ENCODE data around the gene FBXW7.

Gene FBXW7

DNA sequence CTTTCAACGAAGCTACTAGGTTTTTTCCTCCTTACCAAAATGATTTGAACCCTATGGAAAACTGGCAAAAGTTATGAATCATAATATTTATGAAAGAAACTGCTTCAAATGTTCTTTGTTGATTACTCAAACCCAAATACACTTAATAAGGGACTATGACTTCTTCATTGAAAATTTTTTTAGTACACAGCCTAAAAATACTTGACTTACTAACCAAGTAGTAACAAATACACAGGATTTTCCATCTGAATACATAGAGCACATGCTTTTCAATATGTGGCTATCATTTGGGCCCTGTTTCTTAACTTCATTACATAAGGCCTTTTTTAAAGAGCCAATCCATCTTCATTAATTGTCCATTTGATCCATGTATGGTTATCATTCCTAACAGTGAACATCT, 171.5 kb downstream of the FBXW7 start:
- DNase-seq, result no peak

DNA sequence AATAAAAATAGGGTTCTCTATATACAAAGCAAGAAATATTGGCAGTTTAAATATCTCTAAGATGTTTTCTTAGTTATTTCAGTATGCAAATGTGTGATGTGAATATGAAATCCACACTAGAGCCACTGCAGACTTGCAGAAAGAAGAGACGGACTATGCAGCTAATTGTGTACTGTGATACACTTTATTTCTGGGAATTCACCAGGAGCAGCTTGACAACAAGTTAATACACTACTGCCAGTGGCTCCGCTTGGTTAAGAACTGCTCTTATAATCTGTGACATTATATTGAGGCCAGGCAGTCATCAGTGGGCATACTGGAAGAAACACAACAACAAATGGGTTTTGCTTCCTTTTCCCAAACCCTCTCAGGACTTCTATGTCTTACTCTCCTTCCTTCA, 172.0 kb downstream of the FBXW7 start:
- no peak for DNase-seq

DNA sequence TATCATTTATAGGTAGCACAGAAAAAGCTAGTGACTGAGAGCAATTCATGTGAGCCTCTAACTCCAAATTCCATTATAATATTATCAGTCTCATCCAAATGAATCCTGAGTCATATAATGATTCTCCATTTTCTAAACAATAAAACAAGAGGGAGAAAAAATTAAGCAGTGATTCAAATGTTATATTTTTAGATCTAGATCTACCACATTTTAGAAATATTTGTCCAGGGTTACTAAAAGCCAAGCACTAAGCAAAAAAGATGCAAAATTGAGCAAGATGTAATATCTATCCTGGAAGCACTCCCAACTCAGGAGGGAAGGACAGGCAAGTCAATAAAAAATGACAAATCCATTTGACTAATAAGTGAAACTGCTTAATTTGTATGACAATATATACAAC, 172.8 kb downstream of the FBXW7 start:
- DNase-seq, result no peak

DNA sequence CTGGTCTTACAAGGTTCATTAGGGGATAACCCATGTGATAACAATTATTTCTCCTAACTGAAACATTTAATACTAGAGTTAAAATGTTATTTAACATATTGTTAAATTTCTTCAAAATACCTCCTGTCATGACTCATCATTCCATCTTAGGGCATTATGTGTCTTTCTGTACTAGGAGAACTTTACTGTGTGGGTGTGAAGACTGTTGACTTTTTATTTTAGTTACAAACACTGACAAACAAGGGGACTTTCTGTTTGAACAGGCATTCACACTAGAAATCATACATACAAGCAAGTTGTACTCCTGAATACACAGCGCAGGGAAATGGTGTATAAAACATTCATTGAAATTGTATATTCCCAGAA, 175.9 kb downstream of the FBXW7 start:
- DNase-seq, result no peak

DNA sequence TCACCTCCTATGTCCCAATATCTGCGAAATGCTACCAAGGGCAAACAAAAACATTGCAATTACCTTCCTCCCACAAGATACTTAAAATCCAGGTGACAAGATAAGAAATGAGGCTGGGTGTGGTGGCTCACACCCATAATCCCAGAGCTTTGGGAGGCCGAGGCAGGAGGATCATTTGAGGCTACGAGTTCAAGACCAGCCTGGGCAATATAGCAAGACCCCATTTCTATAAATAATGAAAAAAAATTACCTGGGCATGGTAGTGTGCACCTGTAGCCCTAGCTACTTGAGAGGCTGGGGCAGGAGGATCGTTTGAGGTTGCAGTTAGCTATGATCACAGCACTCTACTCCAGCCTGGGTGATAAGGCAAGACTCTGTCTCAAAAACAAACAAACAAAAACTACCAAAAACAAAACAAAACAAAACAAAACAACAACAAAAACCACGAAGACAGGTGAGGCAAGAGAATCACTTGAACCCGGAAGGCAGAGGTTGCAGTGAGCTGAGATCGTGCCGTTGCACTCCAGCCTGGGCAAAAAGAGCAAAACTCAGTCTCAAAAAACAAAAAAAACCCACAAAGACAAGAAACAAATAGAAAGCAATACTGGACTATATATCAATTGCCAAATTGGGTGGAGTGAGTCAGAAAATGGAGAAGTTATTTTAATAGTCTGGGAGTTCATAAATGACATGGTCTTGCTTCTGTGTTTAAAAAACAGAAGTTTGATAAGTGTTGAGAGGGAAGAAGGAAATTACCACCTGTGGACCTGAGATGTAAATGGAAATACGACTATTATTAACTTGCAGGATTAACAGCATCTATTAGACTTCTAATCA, 176.5 kb downstream of the FBXW7 start:
- no peak for DNase-seq

DNA sequence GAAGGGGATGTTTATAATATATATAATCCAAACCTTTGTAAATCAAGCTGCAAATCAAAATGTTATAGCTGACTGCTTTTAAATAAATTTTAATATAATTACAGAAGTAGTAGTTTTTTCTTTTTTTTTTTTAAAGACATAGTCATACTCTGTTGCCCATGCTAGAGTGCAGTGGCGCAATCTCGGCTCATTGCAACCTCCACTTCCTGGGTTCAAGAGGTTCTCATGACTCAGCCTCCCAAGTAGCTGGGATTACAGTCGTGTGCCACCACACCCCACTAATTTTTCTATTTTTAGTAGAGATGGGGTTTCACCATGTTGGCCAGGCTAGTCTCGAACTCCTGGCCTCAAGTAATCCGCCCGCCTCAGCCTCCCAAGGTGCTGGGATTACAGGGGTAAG, 178.7 kb downstream of the FBXW7 start:
- no peak for DNase-seq

DNA sequence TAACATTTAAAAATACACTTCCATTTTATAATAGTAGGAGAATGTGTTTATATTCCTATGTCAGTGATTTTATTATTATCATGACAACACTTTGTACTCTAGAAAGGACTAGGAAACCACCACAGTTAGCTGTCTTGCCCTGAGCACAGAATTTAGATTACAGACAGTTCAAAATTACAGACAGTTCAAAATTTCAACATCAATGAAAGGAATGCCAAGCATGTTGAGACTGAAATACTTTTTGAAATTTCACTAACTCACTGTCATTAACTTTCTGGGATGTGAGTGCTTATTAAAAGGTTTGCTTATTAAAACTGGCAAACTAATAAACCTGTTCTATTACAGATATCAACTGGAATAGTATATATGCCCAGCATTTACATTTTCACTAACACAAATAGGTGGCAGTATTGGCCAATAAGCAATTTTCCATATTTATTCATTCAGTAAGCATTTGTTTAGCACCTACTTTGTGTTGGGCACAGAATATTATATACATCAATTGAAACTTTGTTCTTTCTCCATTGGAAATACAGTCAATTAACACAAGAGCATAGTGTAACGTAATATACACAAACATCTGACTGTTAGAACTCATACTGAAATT, 179.4 kb downstream of the FBXW7 start:
- no peak for DNase-seq

DNA sequence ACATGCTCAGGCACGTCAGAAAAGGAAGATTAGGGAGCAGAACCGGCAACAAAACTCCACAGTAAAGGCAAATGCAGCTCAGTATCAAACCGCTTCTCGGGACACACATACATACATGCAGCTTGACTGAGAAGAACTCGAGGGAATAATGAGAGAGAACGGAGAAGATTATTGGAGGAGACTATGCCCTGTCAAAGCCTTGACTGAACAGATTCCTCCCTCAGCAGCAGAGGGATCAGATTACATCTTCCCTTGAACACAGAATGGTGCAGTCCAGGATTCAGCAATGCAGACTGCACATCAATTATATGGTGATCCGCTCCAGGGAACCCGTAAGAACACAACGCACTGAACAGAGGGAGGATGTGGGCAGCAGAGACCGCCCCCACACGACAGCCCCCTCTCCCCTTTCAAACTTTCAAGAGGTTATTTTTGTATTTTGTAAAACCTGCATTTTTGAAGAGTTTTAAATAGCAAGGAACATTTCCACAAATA, 183.2 kb downstream of the FBXW7 start:
- DNase-seq, result no peak

DNA sequence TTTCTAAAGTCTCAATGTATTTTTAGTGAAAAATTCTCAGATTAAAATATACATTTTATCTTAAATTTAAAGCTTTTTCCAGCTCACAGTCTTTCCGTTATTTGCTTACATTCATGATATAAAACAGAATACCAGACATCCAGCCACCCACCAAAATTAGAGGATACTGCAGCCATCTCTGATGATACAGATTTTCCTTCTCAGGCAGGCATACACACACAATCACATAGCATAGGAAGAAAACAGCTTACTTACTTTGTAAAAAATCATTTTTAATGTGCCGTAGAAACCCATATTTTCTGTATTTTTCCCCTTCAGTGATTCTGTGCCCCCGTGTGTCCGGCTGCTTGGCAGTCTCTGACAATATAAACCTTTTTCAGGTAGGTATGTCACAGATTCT, 183.7 kb downstream of the FBXW7 start:
- DNase-seq, result no peak

DNA sequence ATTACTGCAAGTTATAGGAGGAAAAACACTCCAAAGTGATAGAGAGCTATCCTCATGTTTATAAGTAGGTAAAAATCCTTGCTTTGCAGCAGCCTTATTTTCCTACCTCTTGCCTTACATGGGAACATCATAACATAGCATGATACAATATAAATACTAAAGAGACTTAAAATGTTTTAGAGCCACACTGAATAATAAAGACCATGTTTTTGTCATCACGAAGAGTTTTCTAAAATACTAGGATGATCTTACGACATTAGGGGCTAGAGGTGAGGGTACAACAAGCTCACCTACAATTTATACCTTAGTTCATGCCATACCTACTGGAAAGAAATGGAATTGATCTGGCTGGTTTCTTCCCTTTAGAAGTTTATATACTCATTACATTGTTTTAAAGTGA, 184.8 kb downstream of the FBXW7 start:
- no peak for DNase-seq

DNA sequence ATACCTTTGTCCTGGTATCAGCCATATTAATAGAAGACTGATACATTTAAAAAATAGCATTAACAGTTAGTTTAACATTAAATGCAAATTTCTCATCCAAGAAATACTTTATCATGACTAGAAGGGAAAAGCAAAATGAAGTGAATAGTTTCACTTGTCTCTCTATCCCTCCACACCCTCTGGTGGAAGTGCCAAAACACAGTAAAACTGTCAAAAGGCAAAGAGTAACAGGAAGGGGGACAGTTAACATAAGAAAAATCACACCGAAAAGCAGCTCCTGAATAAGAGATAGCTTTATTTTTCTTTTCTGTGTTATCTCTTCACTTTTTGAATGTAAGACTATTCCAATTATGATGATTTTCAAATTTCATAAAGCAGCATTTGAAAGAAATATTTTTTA, 187.2 kb downstream of the FBXW7 start:
- DNase-seq, result no peak

DNA sequence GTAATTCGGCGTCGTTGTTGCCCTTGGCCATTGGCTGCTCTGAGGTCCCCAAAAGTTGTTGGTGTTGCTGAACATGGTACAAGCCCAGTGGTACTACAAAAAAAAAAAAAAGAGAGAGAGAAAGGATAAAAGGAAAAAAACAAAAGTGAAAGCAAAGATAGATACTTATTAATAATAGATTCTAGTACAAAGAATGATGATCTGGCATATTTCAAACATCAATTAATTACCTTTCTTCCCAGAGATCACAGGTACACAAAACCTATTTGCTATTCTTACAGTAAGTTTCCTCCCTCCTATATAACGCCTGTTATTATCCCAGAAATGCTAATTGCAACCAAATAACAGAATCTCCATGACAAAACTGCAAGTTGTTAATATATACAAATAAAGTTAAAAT, 188.9 kb downstream of the FBXW7 start:
- no peak for DNase-seq

DNA sequence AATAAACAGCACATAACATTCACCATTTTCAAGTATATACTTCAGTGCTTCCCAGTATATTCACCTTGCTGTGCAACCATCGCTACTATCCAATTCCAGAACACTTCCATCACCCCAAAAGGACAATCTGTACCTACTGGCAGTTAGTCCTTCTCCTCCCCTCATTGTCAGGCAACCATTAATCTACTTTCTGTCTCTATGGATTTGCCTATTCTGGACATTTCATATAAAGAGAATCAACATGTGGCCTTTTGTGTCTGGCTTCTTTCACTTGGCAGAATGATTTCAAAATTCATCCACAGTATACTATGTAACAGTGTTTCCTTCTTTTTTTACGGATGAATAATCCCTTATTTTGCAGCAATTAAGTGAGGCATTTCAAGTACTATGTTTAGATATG, 189.4 kb downstream of the FBXW7 start:
- DNase-seq, result no peak

DNA sequence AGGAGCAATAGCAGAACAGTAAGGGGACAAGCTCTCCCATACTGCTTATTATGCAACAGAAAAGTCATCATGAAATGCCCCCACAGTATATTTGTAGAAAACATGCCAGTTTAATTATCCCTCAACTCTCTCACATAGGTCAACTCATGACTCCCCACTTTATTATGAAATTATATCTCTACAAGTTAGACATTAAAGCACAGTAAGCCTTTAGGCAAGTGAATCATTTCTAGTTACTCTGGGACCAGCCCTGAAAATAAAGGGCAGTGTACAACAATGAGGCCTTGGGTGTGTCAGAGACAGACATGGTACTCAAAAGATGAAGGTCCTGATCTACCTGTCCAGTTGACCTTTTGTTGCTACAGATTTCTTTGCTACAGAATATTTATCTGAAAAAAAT, 191.9 kb downstream of the FBXW7 start:
- no peak for DNase-seq

DNA sequence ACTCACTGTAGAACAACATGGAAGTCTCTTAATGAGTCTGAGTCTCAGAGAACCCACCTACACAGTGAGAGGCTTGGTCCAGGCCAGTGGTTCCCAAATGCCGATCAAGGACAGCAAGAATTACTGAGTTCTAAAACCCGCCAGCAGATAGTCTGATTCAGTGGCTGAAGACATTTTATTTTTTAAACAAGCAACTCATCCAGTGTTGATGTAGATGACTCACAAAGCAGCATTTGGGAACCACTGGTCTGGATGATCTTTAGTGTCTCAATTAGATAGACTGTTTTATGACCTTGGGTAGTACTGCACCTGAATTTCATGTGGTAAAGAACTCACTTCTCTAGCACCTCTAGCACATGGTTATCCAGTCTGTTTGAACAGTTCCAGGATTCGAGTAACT, 193.6 kb downstream of the FBXW7 start:
- DNase-seq, result no peak

DNA sequence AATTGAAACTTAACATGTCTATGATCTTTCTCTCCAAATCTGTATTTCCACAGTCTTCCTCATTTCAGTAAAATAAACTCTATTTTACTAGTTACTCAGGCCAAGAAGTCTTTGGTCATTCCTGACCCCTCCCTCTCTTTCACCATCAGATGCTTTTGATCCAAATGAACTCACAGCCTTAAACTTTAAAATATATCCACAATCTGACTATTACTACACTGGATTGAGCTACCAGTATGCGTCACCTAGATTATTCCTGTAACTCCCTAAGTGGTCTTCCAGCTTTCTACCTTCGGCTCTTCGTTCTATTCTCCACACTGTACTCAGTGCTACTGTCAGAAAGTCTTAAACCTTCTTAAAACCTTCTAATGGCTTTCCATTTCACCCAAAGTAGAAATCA, 195.1 kb downstream of the FBXW7 start:
- no peak for DNase-seq

DNA sequence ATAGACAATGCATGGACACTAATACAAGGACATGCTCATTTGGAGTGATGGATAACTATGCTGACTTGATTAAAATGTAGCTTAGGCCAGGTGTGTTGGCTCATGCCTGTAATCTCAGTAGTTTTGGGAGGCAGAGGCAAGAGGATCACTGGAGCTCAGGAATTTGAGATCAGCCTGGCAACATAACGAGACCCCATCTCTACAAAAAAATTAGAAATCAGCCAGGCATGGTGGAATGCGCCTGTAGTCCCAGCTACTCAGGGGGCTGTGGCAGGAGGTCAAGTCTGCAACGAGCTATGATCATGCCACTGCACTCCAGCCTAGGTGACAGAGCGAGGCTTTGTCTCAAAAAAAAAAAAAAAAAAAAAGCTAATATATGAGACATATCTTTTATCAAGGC, 196.3 kb downstream of the FBXW7 start:
- no peak for DNase-seq

DNA sequence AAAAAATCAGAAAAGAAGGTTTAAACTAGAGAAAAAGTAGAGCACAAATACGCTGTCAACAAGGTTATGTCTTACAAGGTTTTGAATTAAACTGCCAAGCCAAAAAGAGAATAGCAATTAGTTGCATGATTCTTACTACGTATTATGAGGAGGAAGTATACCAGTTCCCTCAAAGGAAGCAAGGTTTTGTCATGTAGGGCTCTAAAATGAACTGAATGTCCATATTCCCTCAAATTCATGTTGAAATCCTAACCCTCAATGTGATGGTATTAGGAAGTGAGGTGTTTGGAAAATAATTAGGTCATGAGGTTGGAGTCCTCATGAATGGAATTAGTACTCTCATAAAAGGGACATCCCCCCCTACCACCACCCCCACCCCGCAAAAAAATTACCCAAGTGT, 201.0 kb downstream of the FBXW7 start:
- DNase-seq, result no peak

DNA sequence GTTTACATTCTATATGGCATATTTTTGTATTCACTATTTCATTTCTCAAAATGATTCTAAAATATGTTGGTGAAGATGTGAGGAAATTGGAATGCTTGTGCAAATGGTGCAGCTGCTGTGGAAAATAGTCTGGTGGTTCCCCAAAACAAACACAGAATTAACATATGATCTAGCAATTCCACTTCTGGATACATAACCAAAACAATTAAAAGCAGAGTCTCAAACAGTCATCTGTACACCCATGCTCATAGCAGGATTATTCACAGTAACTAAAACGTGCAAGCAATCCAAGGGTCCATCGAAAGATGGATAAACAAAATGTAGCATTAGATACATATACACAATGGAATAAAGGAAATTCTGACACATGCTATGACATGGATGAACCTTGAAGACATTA, 204.8 kb downstream of the FBXW7 start:
- DNase-seq, result no peak

DNA sequence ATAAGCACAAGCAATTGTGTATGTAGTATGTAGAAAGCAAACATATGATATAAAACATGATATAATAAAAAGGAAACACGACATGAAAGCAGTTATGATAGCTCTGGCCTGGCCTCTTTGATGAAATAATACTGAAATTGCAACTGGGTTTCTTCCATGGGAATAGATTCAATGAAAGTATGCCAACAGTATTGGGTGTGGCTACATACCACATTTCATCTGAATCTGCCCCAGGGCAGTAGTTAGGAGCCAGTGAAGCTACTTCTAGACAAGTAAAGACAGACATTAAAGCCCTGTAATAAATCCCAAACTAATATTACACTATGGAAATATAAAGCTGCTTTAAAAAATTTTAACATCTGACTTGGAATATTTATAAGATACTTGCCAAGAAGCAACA, 207.3 kb downstream of the FBXW7 start:
- DNase-seq, result no peak

DNA sequence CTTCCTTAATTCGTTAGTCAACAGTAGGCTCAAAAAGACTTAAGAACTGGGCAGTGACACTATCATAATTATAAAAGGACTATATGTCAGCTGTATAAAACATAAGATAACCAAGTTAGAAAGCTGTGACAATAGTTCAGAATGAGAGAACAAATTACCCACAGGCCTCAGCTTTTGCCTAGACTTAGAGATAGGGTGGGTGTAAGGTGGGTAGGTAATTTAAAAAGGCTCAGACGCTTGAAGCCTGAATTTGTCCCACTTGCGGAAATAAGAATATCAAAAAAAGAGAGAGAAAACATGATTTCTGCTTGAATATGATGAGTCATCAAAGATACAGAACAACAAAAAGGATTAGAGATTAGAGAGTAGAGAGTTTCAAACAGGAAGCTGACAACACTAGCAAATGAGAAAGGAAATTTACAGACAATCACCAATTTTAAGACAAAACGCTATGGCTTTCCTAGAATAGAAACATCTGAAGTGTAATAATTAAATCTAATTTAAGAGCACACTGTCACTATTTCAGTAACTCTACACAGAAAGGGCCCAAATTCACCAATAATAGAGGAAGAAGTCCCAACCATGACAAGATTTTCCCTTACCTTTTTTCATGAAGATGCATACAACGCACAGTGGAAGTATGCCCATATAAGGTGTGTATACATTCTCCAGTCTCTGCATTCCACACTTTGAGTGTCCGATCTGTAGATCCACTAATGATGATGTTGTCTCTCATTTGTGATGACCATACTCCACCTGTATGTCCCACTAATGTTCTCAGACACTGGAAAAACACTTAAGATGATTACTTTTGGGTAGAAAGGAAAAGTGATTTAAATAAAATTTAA, 208.1 kb downstream of the FBXW7 start:
- no peak for DNase-seq

DNA sequence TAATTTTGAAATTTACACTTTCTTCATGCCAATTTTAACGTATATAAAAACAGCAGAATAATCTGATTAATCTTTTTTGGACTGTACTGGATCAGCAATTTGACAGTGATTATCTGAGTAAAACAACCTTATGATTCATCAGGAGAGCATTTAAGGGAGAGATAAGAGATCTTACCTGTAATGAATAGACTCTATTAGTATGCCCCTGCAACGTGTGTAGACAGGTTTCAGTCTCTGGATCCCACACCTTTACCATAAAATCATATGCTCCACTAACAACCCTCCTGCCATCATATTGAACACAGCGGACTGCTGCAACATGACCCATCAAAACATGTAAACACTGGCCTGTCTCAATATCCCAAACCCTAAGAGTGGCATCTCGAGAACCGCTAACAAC, 210.1 kb downstream of the FBXW7 start:
- DNase-seq, result no peak

DNA sequence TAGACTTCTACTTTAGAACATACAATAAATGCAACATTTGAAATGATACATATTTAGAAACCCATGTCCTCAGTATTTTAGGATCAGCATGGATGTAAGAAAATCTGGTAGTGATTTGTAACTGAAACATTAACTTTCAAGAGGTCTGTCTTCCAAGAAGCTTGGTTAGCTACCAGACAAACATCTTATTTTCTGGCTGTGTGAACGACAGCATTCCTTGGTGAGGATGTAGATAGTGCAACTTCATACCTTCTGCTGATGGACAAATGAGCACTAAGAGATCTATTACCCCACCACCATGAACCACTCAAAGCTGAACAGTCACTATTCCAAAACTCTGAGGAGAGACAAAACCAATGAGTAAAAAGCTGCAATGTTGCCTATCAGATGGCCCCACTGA, 212.7 kb downstream of the FBXW7 start:
- DNase-seq, result no peak

DNA sequence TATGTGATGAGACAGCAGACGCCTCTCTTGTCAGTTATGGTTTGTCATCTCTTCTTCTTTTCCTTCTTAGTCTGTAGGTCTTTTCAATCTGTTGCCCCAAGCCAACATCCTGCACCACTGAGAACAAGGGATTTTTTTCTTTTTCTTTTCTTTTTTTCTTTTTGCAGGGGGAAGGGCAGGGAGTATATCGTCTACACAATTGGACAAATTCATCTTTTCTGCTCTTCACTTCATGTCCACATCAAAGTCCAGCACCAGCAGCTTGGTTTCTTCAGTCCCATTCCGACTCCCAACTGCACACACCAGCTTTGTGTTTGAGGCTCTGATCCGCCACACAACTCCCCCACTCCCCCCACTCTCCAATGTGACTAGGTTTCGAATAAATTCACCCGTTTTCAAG, 213.2 kb downstream of the FBXW7 start:
- no peak for DNase-seq

Data from effector CD8-positive, alpha-beta T cell (primary cell).